ACHN (cell line): ENCODE measurements around the gene NKX2-4.
"Not testable (repeated sequence)": the region's sequence is repeated elsewhere in the genome, so short reads cannot be mapped to it uniquely, and the experiment has no call there.

Experiments
- DNase-seq: peaks from one replicate; pipeline ENCODE4 v3.0.0-alpha.2; 2015
- in situ Hi-C: cut with HindIII; loops from 2 replicates; pipeline ENCODE4 v1.10.0; 2017; ENCODE audit warnings: low sequenced_read_pairs, low pct_ligation_motif_present, low pct_unique_long_range_greater_than_20kb

Gene NKX2-4

GRCh38 chr20:21373436-21373835, 23.9 kb downstream of the NKX2-4 start:
- DNase-seq: no peak
- in situ Hi-C loops: no loop called here

DNA sequence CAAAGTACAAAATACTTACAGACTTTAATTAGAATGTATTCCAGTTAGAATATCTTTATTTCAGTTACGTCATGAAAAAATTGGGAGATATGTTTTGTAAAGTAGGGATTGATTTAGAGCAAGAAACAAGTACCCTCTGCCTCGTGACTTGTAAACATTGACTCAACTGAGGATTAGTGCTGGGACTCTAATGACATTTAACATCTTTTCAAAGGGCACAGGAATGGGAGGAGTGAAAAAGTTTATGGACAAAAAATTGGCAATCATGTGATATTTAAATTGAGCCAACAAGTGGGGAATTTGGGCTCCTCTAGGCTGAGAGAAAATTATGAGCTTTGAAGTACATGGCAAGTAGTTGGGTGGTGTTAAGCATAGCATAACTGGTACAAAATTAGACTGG, 25.3 kb downstream of the NKX2-4 start:
- in situ Hi-C loops: no loop called here
- no peak for DNase-seq

DNA sequence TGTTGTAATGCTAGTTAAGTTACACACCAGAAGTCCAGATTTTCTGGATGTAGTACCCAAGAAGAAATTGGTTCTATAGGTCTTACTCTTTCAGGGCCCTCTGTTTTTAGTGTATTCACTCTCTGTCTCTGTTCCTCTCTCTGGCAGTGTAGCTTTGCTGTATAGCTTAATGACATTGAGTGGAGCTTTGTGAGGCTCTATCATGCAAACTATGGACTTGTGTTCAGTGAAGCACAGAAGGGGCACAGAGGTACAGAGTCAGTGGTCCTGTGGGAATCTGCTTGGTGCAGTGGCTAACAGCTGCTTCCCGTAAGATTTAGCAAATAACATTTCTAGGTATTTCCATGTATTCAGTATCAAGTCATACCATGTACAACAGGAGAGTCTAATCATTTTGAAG, 26.1 kb downstream of the NKX2-4 start:
- in situ Hi-C loops: no loop called here

DNA sequence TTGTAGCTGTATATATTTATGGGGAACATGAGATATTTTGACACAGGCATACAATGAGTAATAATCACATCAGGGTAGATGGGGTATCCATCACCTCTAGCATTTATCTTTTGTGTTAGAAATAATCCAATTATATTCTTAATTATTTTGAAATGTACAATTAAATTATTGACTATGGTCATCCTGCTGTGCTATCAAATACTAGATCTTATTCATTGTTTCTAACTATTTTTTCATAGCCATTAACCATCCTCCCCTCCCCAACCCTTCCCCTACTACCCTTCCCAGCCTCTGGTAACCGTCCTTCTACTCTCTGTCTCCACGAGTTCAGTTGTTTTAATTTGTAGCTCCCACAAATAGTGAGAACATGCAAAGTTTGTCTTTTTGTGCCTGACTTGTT, 28.5 kb downstream of the NKX2-4 start:
- no peak for DNase-seq
- in situ Hi-C loops: no loop called here

More for the DNA sequence above, 26.1 kb downstream of the NKX2-4 start:
- no peak for DNase-seq

- in situ Hi-C loops, DNase-seq: not testable (repeated sequence)
Observed at GRCh38 chr20:21366273-21366672, 31.1 kb downstream of the NKX2-4 start.

DNA sequence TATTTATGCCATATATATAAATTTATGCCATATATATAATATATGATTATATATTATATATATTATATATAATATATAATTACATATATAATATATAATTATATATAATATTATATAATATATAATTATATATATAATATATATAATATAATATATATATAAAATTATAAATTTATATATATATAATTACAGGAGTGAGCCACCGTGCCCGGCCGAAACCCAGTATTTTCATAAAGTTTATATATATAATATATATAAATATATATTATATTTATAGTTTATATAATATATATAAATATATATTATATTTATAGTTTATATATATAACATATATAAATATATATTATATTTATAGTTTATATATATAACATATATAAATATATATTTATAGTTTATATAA, 31.6 kb downstream of the NKX2-4 start:
- in situ Hi-C loops: no loop called here

DNA sequence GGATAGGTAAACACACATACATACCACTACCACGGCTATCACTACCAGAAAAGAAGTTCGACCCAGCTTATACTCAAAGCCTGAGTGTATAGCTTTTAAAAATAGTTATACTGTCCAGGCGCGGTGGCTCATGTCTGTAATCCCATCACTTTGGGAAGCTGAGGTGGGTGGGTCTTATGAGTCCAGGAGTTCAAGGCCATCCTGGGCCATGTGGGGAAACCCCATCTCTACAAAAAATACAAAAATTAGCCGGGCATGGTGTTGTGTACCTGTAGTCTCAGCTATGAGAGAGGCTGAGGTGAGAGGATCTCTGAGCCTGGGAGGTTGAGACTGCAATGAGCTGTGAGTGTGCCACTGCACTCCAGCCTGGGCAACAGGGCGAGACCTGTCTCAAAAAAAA, 32.9 kb downstream of the NKX2-4 start:
- no peak for DNase-seq
- in situ Hi-C loops: no loop called here

More for the DNA sequence above, 31.6 kb downstream of the NKX2-4 start:
- DNase-seq: no peak

GRCh38 chr20:21361266-21361665, 36.1 kb downstream of the NKX2-4 start:
- DNase-seq: no peak
- in situ Hi-C loops: no loop called here

DNA sequence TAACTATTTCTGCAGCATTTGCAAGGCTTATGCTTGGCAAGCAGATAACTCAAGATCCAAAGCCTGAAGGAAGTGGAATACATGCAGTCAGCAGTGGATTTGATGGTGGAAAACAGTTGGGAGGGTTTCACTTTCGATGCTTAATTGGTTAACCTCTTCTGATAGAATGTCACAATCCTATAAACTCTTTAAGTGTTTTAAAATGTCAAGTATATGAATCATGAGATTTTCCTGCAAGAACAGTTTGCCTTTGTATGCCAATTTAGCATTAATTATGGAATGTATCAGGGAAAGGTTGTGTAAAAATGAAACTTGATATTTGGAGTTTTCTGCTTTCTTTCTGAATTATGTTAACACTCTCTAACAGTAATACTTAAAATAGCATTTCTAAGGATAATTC, 36.6 kb downstream of the NKX2-4 start:
- no peak for DNase-seq
- in situ Hi-C loops: no loop called here

GRCh38 chr20:21358737-21359136, 38.6 kb downstream of the NKX2-4 start:
- in situ Hi-C loops: no loop called here
- no peak for DNase-seq

GRCh38 chr20:21357844-21358243, 39.5 kb downstream of the NKX2-4 start:
- no peak for DNase-seq

GRCh38 chr20:21356386-21356785, 40.9 kb downstream of the NKX2-4 start:
- no peak for DNase-seq
- in situ Hi-C loops: no loop called here

More at GRCh38 chr20:21357844-21358243, 39.5 kb downstream of the NKX2-4 start:
- in situ Hi-C loops: no loop called here

GRCh38 chr20:21355981-21356380, 41.3 kb downstream of the NKX2-4 start:
- in situ Hi-C loops: no loop called here
- no peak for DNase-seq

DNA sequence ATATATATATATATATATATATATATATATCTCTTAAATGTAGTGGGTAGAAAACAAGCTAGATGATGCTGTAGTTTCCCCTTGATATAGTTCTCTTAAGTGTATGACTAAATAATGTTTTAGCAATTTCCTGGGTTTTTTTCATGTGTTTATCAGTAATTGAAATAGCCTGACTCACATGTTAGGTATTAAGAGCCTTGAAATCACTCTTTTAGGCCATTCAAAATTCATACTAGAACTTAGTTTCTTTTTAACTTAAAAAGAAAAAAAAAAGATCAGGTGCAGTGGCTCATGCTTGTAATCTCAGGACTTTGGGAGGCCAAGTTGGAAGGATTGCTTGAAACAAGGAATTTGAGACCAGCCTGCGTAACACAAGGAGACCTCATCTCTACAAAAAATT, 44.1 kb downstream of the NKX2-4 start:
- in situ Hi-C loops: no loop called here
- peak; percentile 42 for DNase-seq

- in situ Hi-C loops: no loop called here
Observed at GRCh38 chr20:21352703-21353102, 44.6 kb downstream of the NKX2-4 start.

More at GRCh38 chr20:21352703-21353102, 44.6 kb downstream of the NKX2-4 start:
- peak; percentile 15 for DNase-seq
